Erythroblast (primary cell): ENCODE measurements around the gene CDCA7.

ENCODE experiments used
- GATA1 ChIP-seq: IDR thresholded peaks from 2 replicates; pipeline ENCODE4 v1.6.1; 2011; ENCODE audit warnings: low read depth, mild to moderate bottlenecking, control low read depth, low read length, moderate library complexity
- POLR2A ChIP-seq: IDR thresholded peaks from 2 replicates; pipeline ENCODE4 v1.6.1; 2011; ENCODE audit warnings: mild to moderate bottlenecking, low read length

GRCh38 chr2:173387660-173388059 is 33.0 kb downstream of the CDCA7 start:
- TF ChIP-seq POLR2A, result no peak
- TF ChIP-seq GATA1, result no peak
